Gastroesophageal sphincter (tissue), 3 donors: ENCODE measurements around the gene MACROD2.

Source experiments
- CTCF ChIP-seq, 4 experiments: fragments of 200-600 bp in 2 of 4; fragments of 450-650 bp in 2 of 4; sonication (generic) in 1 of 4; IDR thresholded peaks; one replicate each; pipeline ENCODE4 v1.5.1; 2017 to 2019; ENCODE audit warnings: antibody characterized with exemption in 4 of 4, mild to moderate bottlenecking in 2 of 4, moderate library complexity in 2 of 4
- EP300 ChIP-seq: sonication (generic); formaldehyde crosslinking; IDR thresholded peaks from one replicate; pipeline ENCODE4 v1.6.1; 2017; ENCODE audit warnings: antibody characterized with exemption, mild to moderate bottlenecking
- POLR2A ChIP-seq, 2 donors: fragments of 450-650 bp; IDR thresholded peaks; one replicate each; pipeline ENCODE4 v1.6.1; 2017; ENCODE audit warnings: antibody characterized with exemption in 2 of 2, mild to moderate bottlenecking in 2 of 2, moderate library complexity in 1 of 2
- POLR2AphosphoS5 ChIP-seq: sonication (generic); formaldehyde crosslinking; IDR thresholded peaks from one replicate; pipeline ENCODE4 v1.6.1; 2017; ENCODE audit warnings: antibody characterized with exemption

- TF ChIP-seq POLR2A (IDR thresholded peaks at IDR 0.05) (no peak), CTCF (IDR thresholded peaks at IDR 0.05) (no peak), POLR2AphosphoS5 (no peak), EP300 (no peak)
These were observed 541.4 kb downstream of the MACROD2 start for GRCh38 chr20:14536738-14537137.
